Esophagus muscularis mucosa (tissue), 4 donors: ENCODE results near the gene TCP11.

Experiments used
- CTCF ChIP-seq, 3 experiments: fragments of 200-600 bp in 2 of 3; fragments of 450-650 bp in 1 of 3; sonication (generic) in 2 of 3; IDR thresholded peaks; one replicate each; pipeline ENCODE4 v1.5.1; 2017 to 2019; ENCODE audit warnings: antibody characterized with exemption in 3 of 3, mild to moderate bottlenecking in 2 of 3, moderate library complexity in 1 of 3
- EP300 ChIP-seq: sonication (generic); formaldehyde crosslinking; IDR thresholded peaks from one replicate; pipeline ENCODE4 v1.6.1; 2017; ENCODE audit warnings: antibody characterized with exemption
- POLR2A ChIP-seq: fragments of 450-650 bp; IDR thresholded peaks from one replicate; pipeline ENCODE4 v1.6.1; 2017; ENCODE audit warnings: antibody characterized with exemption, moderate library complexity, mild to moderate bottlenecking, low read depth
- POLR2AphosphoS5 ChIP-seq, 2 donors: sonication (generic); formaldehyde crosslinking; IDR thresholded peaks; one replicate each; pipeline ENCODE4 v1.6.1; 2017; ENCODE audit warnings: antibody characterized with exemption in 2 of 2

- TF ChIP-seq POLR2A, result no peak
- TF ChIP-seq CTCF (IDR thresholded peaks at IDR 0.05), result no peak
- TF ChIP-seq POLR2AphosphoS5 (IDR thresholded peaks at IDR 0.05), result no peak
- no peak for TF ChIP-seq EP300
These were observed 32.4 kb upstream of the TCP11 start for GRCh38 chr6:35173427-35174087.
